Testis (tissue), 2 donors: ENCODE results near the gene SPSB1.

Experiments
- POLR2A ChIP-seq: fragments of 450-650 bp; IDR thresholded peaks from one replicate; pipeline ENCODE4 v1.6.1; 2017; ENCODE audit warnings: antibody characterized with exemption, mild to moderate bottlenecking, moderate library complexity
- TF ChIP-seq, protein P1 (sequence below), 3 experiments: fragments of 450-650 bp in 2 of 3; fragments of 200-600 bp in 1 of 3; sonication (generic) in 1 of 3; IDR thresholded peaks; one replicate each; pipeline ENCODE4 v1.5.1; 2016 to 2019; ENCODE audit warnings: antibody characterized with exemption in 3 of 3, mild to moderate bottlenecking in 2 of 3, moderate library complexity in 1 of 3

DNA sequence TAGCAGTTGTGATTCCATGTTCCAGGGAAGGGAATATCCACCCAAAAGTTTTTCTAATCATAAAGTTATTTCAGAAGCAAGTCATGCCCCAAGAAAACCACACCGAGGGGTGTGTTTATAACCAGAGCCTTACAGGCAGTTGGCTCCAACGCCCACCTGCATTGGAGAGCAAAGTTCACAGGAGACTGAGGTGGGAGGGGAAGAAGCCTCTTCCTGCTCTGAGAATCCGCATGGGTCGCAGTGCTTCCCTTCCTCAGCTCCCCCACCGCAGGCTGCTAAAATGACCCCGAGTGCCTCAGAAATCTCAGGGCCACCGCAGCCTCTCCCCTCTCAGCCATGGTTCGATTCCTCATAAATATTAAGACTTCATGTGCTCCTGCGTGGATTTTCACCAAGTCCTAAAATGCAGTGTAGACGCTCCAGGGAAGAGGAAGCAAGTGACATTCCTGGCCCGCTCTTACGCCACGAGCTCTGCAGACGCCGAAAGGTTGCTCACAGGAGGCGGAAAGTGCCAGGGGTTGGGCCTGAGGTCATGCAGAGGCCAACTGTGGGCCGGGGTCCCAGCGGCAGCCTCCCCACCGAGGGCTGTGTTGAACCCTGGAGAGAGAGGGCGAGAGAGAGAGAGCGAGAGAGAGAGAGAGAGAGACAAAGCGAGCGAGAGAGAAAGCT, 13.4 kb upstream of the SPSB1 start:
- TF ChIP-seq, protein P1, sequence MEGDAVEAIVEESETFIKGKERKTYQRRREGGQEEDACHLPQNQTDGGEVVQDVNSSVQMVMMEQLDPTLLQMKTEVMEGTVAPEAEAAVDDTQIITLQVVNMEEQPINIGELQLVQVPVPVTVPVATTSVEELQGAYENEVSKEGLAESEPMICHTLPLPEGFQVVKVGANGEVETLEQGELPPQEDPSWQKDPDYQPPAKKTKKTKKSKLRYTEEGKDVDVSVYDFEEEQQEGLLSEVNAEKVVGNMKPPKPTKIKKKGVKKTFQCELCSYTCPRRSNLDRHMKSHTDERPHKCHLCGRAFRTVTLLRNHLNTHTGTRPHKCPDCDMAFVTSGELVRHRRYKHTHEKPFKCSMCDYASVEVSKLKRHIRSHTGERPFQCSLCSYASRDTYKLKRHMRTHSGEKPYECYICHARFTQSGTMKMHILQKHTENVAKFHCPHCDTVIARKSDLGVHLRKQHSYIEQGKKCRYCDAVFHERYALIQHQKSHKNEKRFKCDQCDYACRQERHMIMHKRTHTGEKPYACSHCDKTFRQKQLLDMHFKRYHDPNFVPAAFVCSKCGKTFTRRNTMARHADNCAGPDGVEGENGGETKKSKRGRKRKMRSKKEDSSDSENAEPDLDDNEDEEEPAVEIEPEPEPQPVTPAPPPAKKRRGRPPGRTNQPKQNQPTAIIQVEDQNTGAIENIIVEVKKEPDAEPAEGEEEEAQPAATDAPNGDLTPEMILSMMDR (IDR thresholded peaks at IDR 0.05), result no peak
- no peak for TF ChIP-seq POLR2A
